Measurements from ENCODE around the gene MEF2C. TPM values are rescaled to one million over a fixed set of nuclear protein-coding genes. Genes with fewer than 3 reads are reported as not detected.

Gene MEF2C
- polyA plus RNA-seq, 1 donor, result 1,127 TPM

GRCh38 chr5:88826646-88827585, 56.1 kb downstream of the MEF2C start:
- DNase-seq, result peak; percentile 50

GRCh38 chr5:88825584-88826315, 57.2 kb downstream of the MEF2C start:
- DNase-seq, result no peak

GRCh38 chr5:88824892-88825583, 57.9 kb downstream of the MEF2C start:
- peak; percentile 28 for DNase-seq

GRCh38 chr5:88824141-88824540, 58.8 kb downstream of the MEF2C start:
- DNase-seq, result no peak

- no peak for DNase-seq
Measured at GRCh38 chr5:88823201-88823600, 59.8 kb downstream of the MEF2C start.

- no peak for DNase-seq
Measured at GRCh38 chr5:88821161-88821560, 61.8 kb downstream of the MEF2C start.

- no peak for DNase-seq
Measured at GRCh38 chr5:88820581-88820980, 62.4 kb downstream of the MEF2C start.

GRCh38 chr5:88819301-88819999, 63.5 kb downstream of the MEF2C start:
- no peak for DNase-seq

GRCh38 chr5:88818296-88818695, 64.7 kb downstream of the MEF2C start:
- DNase-seq, result no peak

GRCh38 chr5:88816195-88816594, 66.8 kb downstream of the MEF2C start:
- DNase-seq, result no peak

- DNase-seq, result no peak
Measured at GRCh38 chr5:88815050-88815789, 67.8 kb downstream of the MEF2C start.

GRCh38 chr5:88813805-88814575, 69.0 kb downstream of the MEF2C start:
- DNase-seq, result no peak

GRCh38 chr5:88813244-88813643, 69.7 kb downstream of the MEF2C start:
- DNase-seq, result no peak

- DNase-seq, result no peak
Measured at GRCh38 chr5:88808153-88808552, 74.8 kb downstream of the MEF2C start.

- no peak for DNase-seq
Measured at GRCh38 chr5:88807327-88807726, 75.7 kb downstream of the MEF2C start.

- DNase-seq, result no peak
Measured at GRCh38 chr5:88806338-88806737, 76.6 kb downstream of the MEF2C start.

- DNase-seq, result no peak
Measured at GRCh38 chr5:88805151-88805784, 77.7 kb downstream of the MEF2C start.

GRCh38 chr5:88804444-88804843, 78.5 kb downstream of the MEF2C start:
- no peak for DNase-seq

GRCh38 chr5:88803309-88803708, 79.7 kb downstream of the MEF2C start:
- DNase-seq, result no peak

- no peak for DNase-seq
Measured at GRCh38 chr5:88799938-88800535, 82.9 kb downstream of the MEF2C start.
